Measurements from ENCODE around the gene PRRX2. TPM values are rescaled to one million over a fixed set of nuclear protein-coding genes. Genes with fewer than 3 reads are reported as not detected.
A peak's percentile ranks its signal among the peaks of the same experiment; 100 is the strongest.

The PRRX2 gene
- total and polyA plus RNA-seq, 12 donors = 0.15 to 14.2 (median 4.0) TPM

DNA sequence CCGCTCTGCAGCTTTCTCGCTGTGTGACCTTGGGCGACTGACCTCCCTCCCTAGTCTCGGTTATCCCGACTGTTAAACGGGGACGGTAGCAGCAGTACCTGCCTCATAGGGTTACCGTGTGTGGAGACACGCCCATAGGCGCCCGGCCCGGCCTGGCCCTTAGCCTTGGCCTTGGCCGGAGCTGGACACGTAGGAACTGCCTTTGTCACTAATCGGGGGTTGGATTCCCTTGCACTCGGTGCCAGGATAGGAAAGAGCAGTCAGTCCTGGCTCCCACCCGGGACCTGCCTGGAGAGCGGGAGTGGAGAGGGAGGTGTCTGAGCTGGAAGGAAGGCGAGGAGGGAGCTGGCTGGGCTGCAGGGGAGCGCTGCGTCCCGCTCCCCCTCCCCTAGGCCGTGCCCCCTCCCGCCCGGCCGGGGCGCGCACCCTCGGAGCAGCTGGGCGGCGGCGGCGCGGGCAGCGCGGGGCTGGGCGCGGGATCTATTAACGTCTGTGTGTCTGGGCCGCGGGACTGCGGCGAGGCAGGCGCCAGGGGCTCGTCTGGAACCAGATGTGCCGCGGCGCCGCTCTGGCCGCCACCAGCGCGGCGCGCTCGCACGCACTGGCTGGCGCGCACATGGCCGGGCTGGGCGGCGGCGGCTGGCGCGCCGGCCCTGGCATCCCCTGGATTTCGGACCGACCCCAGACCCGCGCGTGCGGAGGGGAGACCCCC is 31.7 kb downstream of the PRRX2 start:
- DNase-seq = peak; percentile 34 to 89 (median 52)
- Histone ChIP-seq H3K36me3 (replicated peaks in 1 of 2) (no peaks in the 10 kb centered on the region), H3K27ac (peak overlapping the region in 2 of 5 donors; percentile 3 to 65), H3K9me3 (replicated peaks in 1 of 3) (no peaks in the 10 kb centered on the region), H3K4me3 (peak overlapping the region in 1 of 4 donors; percentile 64), H3K4me1 (replicated peaks in 1 of 2) (peaks cover 0 to 9% of the 10 kb centered on the region in 2 donors), H3K27me3 (no peaks in the 10 kb centered on the region)
- intact Hi-C loops (cut with DNase I) = no loop called here
- WGBS, 4 donors = 2 to 9% (median 3%) methylated on average over 7 to 71 of the region's 71 CpGs
- TF ChIP-seq, protein P1, sequence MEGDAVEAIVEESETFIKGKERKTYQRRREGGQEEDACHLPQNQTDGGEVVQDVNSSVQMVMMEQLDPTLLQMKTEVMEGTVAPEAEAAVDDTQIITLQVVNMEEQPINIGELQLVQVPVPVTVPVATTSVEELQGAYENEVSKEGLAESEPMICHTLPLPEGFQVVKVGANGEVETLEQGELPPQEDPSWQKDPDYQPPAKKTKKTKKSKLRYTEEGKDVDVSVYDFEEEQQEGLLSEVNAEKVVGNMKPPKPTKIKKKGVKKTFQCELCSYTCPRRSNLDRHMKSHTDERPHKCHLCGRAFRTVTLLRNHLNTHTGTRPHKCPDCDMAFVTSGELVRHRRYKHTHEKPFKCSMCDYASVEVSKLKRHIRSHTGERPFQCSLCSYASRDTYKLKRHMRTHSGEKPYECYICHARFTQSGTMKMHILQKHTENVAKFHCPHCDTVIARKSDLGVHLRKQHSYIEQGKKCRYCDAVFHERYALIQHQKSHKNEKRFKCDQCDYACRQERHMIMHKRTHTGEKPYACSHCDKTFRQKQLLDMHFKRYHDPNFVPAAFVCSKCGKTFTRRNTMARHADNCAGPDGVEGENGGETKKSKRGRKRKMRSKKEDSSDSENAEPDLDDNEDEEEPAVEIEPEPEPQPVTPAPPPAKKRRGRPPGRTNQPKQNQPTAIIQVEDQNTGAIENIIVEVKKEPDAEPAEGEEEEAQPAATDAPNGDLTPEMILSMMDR (IDR thresholded peaks at IDR 0.05) = no peak
- TF ChIP-seq POLR2A (IDR thresholded peaks at IDR 0.05) = no peak

DNA sequence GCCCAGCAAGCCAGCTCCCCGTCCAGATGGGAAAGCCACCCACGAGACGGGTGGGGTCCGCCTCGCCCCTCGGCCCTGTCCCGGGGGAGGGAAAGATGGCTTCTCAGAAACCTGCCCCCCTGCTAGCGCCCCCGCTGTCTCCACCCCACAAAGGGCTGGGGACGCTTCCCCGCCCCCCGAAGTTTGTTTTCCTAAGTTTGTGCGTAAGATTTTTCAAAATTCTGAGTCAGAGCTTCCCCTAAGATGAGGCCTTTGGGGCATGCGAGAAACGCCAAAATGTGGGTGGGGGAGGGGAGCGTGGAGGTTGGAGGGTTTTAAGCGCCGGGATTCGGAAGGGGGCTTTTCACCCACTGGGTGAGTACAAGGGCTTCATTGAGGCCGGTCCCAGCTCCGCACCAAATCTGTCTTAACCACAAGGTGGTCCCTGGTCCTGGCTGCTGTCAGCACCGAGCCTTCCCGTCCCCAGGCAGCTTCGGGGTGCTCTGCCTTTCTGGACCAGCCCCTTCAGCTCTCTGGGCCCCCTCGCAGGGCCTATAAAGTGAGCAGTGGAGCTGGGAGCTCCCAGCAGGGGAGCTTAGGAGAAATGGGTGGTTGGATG is 32.3 kb downstream of the PRRX2 start:
- H3K4me3 ChIP-seq = peak overlapping the region in 1 of 4 donors; percentile 64
- no peaks in the 10 kb centered on the region for H3K27me3 ChIP-seq
- H3K9me3 ChIP-seq (replicated peaks in 1 of 3) = no peaks in the 10 kb centered on the region
- peak in 3 of 7 donors; percentile 9 to 43 (median 27) for DNase-seq
- 0 to 6% (median 5%) methylated on average over 6 to 25 of the region's 25 CpGs for WGBS, 4 donors
- intact Hi-C loops (cut with DNase I) = no loop called here
- no peaks in the 10 kb centered on the region for H3K36me3 ChIP-seq (replicated peaks in 1 of 2)
- H3K4me1 ChIP-seq (replicated peaks in 1 of 2) = peaks cover 0 to 9% of the 10 kb centered on the region in 2 donors
- TF ChIP-seq, protein P1 (IDR thresholded peaks at IDR 0.05) = no peak
- TF ChIP-seq POLR2A (IDR thresholded peaks at IDR 0.05) = no peak
- H3K27ac ChIP-seq = peak overlapping the region in 2 of 5 donors; percentile 3 to 65

DNA sequence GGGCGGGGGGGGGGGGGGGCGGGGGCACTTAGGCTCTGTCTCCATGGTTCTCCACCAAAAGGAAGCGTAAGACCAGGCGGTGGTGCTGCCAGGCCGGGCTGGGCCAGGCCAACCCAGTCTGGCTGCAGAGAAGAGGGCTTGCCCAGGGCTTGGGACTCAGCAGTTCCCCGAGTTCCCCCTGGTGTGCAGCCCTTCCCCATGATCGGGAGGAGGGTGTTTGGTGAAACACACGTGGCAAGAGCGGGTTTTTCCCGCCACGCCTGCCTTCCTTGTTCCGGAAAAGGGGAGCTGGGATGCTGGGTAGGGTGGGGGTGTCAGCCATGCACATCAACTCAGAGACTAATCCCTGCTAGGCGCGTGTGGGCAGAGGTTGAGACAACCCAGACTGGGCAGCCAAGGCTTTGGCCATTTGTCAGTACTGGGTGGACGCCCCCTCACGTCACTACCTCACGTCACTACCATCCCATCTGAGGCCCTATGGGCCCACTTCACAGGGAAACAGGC is 32.9 kb downstream of the PRRX2 start:
- intact Hi-C loops (cut with DNase I) = no loop called here
- Histone ChIP-seq H3K4me1 (replicated peaks in 1 of 2) (peaks cover 0 to 9% of the 10 kb centered on the region in 2 donors), H3K9me3 (replicated peaks in 1 of 3) (no peaks in the 10 kb centered on the region), H3K4me3 (peak overlapping the region in 1 of 4 donors; percentile 64), H3K27me3 (no peaks in the 10 kb centered on the region), H3K27ac (peak overlapping the region in 1 of 5 donors; percentile 65), H3K36me3 (replicated peaks in 1 of 2) (no peaks in the 10 kb centered on the region)
- peak in 1 of 7 donors; percentile 23 for DNase-seq
- 60 to 69% (median 64%) methylated on average over 11 to 16 of the region's 17 CpGs for WGBS, 4 donors
- TF ChIP-seq, protein P1 (IDR thresholded peaks at IDR 0.05) = no peak

DNA sequence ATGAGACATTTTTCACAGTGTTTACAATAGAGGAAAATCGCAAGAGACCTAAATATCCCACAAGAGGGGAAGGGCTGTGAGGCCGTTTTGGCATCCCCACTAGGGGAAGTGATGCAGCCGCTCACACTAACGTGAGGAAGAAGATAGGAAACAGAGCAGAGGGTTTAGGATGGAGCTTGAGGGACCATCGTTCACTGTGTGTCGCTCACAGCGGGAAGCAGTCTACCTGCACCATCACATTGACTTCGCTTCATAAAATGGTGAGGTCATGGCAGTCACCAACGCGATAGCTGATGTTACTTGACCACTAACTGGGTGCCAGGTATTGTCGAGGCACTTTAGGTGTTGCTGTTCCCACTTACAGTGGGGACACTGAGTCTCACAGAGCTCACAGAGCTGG is 35.6 kb downstream of the PRRX2 start:
- Histone ChIP-seq H3K4me3 (no peak overlapping the region), H3K4me1 (replicated peaks in 1 of 2) (peaks cover 0 to 9% of the 10 kb centered on the region in 2 donors), H3K27ac (no peak overlapping the region), H3K36me3 (replicated peaks in 1 of 2) (no peaks in the 10 kb centered on the region), H3K9me3 (replicated peaks in 1 of 3) (no peaks in the 10 kb centered on the region), H3K27me3 (no peaks in the 10 kb centered on the region)
- DNase-seq = no peak
- TF ChIP-seq, protein P1 (IDR thresholded peaks at IDR 0.05) = no peak
- TF ChIP-seq POLR2A (IDR thresholded peaks at IDR 0.05) = no peak
- intact Hi-C loops (cut with DNase I) = no loop called here
- WGBS, 4 donors = 74 to 81% (median 77%) methylated on average over 11 of the region's 11 CpGs
